Medulla oblongata (tissue), 1 donor: ENCODE data around the gene OST4.
A peak's percentile ranks its signal among the peaks of the same experiment; 100 is the strongest.
"Not testable (repeated sequence)": the region's sequence is repeated elsewhere in the genome, so short reads cannot be mapped to it uniquely, and the experiment has no call there.

Source experiments
- DNase-seq: peaks from one replicate; pipeline ENCODE4 v3.0.0-alpha.2; 2015; ENCODE audit errors: extremely low spot score

The OST4 gene

GRCh38 chr2:27079233-27080139, 8.0 kb upstream of the OST4 start:
- no peak for DNase-seq

GRCh38 chr2:27078267-27079194, 7.1 kb upstream of the OST4 start, which contains the start of gene EMILIN1:
Gene EMILIN1 (plus strand): TSS chr2:27078615. CDS start chr2:27079066, 451 bp downstream.
- peak; percentile 84 for DNase-seq

GRCh38 chr2:27077231-27077630, 5.8 kb upstream of the OST4 start:
- no peak for DNase-seq

GRCh38 chr2:27076323-27076722, 4.9 kb upstream of the OST4 start:
- peak; percentile 16 for DNase-seq

GRCh38 chr2:27075566-27075871, 4.1 kb upstream of the OST4 start:
- DNase-seq = not testable (repeated sequence)

- DNase-seq = peak; percentile 41
Measured at GRCh38 chr2:27074738-27075565, 3.5 kb upstream of the OST4 start.

DNA sequence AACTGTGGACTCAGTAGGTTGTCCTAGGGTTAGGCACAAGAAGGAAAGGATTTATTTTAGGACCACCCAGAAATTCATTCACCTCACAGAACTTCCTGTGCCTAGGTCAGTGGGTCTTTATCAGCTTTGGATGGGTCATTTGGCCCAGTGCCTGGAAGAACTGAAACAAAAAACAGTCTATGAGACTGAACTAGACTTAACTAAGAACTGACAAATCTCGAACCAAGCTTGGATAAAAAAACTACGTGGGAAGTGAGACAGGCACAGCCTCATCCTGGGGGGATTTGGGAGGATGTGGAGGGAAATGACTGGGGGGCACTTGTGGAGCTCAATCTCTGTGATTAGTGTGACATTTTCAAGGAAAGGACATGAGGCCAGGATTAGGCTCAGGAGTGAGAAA, 2.3 kb upstream of the OST4 start:
- no peak for DNase-seq

GRCh38 chr2:27072920-27073319, 1.5 kb upstream of the OST4 start:
- no peak for DNase-seq

- peak; percentile 58 for DNase-seq
Measured at GRCh38 chr2:27071990-27072830, 756 bp upstream of the OST4 start.

GRCh38 chr2:27070653-27071276, 689 bp downstream of the OST4 start:
- DNase-seq = no peak

DNA sequence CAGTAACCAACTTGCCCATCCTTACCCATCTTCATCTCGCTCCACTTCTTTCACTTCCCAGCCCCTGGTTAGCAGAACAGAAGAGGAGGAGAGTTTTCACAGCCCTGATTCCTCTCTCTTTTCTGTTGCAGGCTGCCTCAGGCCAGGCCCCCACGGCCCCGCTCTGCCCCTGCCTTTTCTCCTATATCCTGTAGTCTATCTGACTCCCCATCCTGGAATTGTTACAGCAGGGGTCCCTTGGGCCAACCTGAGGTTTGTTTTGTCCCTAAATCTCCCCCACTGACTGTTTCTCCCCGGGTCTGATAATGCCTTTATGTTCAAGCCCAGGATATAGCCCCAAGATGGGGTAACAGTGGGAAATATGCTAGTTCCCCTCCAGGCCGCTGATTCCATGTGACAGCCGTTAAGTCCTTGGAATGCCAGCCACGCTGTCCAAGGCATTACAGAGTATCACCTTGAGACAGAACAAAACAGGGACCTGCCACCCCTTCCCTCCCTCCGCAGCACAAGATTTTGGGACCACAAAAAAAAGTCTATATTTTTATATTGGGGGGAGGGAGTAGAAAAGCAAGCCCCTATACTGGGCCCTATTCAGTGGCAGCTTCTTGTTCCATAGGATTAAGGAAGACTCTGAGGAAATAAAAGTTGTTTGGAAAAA, 1.4 kb downstream of the OST4 start:
- no peak for DNase-seq

DNA sequence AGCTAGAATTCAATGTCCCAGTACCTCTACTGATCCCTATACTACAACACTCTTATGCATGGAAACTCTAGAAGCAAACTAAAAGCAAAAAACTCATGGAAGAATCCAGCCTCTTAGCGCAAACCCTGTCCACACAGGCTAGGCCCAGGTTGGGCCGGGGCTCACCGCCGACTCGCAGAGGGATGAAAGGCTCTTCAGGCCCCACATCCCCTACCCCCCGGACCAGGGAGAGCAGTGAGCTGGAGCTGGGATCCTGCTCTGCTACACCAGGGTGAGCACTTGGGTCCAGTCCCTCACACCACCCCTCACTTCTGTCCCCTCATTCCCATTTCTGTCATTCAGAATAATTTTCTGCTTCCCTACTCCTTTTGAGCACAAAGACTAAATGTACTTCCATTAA, 2.0 kb downstream of the OST4 start:
- no peak for DNase-seq

DNA sequence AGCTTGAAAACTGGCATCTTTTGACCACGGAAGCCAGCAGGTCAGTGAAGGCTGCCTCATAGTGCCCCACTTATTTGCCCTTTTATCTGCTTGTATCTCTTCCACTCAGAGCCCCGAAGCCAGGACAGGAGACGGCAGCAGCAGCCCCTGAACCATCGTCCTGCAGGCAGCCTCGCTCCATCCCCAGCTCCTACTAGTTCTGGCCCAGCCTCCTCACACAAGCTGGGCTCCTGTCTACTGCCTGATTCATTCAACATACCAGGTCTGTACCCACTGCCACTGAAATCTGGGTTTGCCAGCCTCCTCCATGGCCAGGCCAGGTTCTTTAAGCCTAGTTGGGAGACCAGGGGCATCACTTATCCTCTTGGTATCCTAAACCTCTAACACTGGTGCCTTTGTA, 4.1 kb downstream of the OST4 start:
- DNase-seq = no peak

- DNase-seq = no peak
Measured at GRCh38 chr2:27065128-27065527, 6.3 kb downstream of the OST4 start.

DNA sequence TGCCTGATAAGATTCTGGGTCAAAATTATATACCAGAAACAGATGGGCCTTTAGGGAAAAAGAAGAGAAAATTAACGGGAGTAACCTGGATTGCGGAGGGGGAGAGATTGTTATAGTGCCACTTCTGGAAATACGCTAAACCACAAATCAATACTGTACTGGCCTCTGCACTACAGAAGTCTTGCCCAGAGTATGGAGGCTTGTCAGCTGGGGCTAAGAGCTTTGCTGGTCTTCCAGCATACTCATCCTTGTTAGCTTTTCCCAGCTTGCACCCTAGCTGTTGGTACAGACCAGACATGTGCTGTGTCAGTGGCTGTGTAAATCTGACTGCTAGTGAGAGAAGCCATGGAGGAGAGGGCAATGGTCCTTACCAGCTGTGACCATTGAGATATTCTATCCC, 11.1 kb downstream of the OST4 start:
- no peak for DNase-seq

DNA sequence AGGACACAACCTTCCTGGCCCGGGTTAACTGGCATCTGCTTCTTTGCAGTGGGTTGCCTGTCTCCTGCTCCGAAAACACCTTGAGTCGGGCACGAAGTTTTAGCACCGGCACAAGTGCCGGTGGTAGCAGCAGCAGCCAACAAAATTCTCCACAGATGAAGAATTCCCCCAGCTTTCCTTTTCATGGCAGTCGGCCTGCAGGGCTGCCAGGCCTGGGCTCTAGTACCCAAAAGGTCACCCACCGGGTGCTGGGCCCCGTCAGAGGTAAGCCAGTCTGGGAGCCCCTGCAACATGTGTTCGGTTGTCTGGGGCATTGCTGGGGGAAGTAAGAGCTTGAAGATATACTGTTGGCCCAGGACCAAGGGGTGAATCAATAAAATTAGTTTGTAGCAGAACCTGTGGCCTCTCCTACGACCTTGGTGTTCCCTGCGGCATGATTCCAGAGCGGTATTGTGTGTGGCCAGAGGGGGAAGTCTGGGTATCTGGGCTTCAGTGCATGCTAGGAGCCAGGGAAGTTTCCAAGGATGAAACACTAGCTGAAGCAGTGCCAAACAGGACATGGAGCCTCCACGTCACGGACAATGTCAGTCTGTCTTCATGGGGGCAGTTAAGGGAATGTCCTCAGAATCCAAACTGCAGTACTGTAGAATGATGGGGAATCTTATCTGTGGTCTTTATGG, 12.2 kb downstream of the OST4 start:
- DNase-seq = no peak

DNA sequence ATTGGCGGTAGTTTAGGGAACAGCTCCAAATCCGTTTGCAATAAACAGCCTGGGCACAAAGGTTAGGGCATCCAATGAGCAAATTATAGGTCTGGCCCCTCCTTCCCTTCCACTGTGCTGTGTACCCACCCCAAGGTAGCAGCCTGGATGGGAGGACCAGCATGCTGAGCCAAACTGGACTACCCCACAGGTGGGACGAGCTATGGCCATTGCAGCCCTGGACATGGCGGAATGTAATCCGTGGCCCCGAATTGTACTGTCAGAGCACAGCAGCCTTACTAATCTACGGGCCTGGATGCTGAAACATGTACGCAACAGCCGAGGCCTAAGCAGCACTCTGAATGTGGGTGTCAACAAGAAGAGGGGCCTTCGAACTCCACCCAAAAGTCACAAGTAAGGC, 13.2 kb downstream of the OST4 start:
- DNase-seq = no peak

GRCh38 chr2:27057184-27057583, 14.3 kb downstream of the OST4 start:
- DNase-seq = no peak

DNA sequence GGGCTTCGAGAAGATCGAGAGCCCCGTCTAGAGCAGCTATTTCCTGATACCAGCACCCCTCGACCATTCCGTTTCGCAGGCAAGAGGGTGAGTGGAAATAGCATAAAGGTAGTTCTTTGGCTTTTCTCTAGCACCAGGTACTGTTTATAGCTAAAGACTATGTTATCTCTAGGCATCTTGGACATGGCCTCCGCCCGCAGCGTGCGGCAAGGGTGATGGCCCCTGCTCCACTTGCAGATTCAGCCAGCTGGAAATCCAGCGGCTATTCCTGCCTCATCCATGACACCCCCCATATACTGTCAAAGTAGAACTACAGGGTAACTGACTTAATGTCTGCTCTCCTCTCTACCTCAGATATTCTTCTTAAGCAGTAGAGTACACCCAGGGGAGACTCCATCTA, 16.7 kb downstream of the OST4 start:
- DNase-seq = no peak
